Loucy (cell line): ENCODE results near the gene SLC34A3.

ENCODE experiments used
- EZH2phosphoT487 ChIP-seq: fragments of 200-600 bp; IDR thresholded peaks from 2 replicates; pipeline ENCODE4 v1.6.1; 2018; ENCODE audit warnings: antibody characterized with exemption, mild to moderate bottlenecking, moderate library complexity, borderline replicate concordance
- TF ChIP-seq, protein P1 (sequence below): fragments of 200-600 bp; sonication (generic); conservative IDR thresholded peaks from 2 replicates; pipeline ENCODE4 v1.5.1; 2014; ENCODE audit warnings: mild to moderate bottlenecking, antibody characterized with exemption, low read length

DNA sequence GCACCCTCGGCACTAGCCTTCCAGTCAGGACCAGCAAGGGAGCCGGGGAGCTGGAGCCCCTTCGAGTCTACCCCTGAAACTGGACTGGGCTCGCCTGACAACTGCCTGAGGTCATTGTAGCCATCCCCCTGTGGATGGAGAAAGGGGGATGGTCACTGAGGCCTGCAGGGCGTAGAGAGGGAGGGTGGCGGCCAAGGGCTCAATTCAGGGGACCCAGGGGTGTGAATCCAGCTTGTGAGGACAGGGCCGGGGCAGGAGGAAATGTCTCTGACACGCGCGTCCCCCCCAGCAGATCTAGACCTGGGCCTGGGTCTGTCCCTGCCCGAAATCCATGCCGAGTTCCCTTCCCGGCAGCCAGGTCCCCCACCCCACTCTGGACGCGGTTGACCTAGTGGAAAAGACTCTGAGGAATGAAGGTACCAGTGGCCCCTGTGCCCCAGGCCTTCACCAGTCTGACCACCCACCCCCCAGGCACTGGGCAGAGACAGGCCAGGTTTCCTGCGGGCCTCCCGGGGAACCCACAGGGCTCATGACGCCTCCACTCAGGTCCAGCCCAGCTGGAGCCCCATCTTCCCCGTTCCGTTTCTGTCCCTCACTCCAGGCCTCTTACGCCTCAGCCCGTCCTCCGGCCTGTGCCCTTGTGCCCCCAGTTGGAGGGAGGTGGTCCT lies 805 bp downstream of the SLC34A3 start:
- TF ChIP-seq, protein P1, sequence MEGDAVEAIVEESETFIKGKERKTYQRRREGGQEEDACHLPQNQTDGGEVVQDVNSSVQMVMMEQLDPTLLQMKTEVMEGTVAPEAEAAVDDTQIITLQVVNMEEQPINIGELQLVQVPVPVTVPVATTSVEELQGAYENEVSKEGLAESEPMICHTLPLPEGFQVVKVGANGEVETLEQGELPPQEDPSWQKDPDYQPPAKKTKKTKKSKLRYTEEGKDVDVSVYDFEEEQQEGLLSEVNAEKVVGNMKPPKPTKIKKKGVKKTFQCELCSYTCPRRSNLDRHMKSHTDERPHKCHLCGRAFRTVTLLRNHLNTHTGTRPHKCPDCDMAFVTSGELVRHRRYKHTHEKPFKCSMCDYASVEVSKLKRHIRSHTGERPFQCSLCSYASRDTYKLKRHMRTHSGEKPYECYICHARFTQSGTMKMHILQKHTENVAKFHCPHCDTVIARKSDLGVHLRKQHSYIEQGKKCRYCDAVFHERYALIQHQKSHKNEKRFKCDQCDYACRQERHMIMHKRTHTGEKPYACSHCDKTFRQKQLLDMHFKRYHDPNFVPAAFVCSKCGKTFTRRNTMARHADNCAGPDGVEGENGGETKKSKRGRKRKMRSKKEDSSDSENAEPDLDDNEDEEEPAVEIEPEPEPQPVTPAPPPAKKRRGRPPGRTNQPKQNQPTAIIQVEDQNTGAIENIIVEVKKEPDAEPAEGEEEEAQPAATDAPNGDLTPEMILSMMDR = no peak
- TF ChIP-seq EZH2phosphoT487 = no peak
